ENCODE results near the gene ANAPC5. TPM values are rescaled to one million over a fixed set of nuclear protein-coding genes. Genes with fewer than 3 reads are reported as not detected.

The ANAPC5 gene
- total RNA-seq, 2 donors from 2014 or later, result 78.0 to 110 TPM

DNA sequence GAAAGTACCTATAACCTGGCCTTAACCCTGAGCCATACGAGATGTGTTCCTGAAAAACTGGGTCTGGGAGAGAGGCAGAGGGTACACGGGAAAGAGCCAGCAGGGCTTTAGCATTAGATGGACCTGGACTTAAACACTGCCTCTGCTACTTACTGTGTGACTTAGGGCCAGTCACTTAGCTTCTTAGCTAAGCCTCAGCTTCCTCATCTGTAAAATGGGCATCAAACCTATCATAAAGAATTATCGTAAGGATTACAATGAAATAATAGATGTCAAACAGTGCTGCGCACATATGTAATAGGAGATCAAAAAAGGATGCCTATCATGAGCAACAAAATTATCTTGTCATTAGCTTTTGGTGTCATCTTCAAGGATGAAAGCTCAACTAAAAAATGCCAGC lies 23.6 kb downstream of the ANAPC5 start:
- H3K4me1 ChIP-seq (replicated peaks), result no peaks in the 10 kb centered on the region
- DNase-seq (ENCODE audit: low spot score), result no peak
- no peak for TF ChIP-seq POLR2A (IDR thresholded peaks at IDR 0.05)
- intact Hi-C loops (cut with DNase I), result no loop called here
- no peaks in the 10 kb centered on the region for H3K27me3 ChIP-seq (replicated peaks; ENCODE audit: insufficient read depth)
- no peak overlapping the region for H3K27ac ChIP-seq
- H3K9me3 ChIP-seq, result no peaks in the 10 kb centered on the region
- peaks cover 0 to 14% of the 10 kb centered on the region in 2 donors for H3K36me3 ChIP-seq
- WGBS, result 96% methylated on average over 4 of the region's 4 CpGs
- H3K4me3 ChIP-seq, result no peak overlapping the region

DNA sequence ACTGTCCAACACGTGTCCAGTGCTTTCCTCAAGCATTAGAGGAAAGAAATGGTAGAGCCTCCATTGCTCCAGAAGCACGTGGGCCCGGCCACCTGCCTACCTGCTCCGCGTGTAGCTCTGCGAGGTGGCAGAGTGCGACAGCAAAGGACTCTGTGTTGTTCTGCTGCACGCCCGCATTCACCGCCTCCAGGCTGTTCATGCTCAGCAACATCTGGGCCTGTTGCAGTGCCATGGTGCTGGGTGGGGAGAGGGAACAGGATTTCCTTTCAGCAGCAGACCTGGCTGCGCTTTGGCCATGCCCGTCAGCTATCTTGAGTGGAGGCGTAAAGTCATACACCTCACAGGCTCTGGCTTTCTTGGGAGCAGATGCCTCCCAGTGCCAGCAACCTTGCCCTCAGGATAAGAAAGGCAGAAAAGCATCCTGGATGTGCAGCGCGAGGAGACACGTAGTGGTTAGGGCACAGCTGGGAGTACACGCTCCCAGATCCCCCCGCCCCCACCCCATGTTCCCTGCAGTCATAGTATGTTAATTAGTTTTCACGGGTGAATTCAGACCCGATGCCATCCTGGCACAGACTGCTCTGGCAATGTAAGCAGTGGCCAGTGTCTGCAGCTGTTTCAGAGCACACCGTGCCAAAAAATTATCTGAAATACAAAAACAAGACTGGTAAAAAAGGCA lies 25.1 kb downstream of the ANAPC5 start:
- no peak overlapping the region for H3K27ac ChIP-seq
- intact Hi-C loops (cut with DNase I), result no loop called here
- H3K27me3 ChIP-seq (replicated peaks; ENCODE audit: insufficient read depth), result no peaks in the 10 kb centered on the region
- no peaks in the 10 kb centered on the region for H3K4me1 ChIP-seq (replicated peaks)
- H3K9me3 ChIP-seq, result no peaks in the 10 kb centered on the region
- no peak for DNase-seq (ENCODE audit: low spot score)
- H3K36me3 ChIP-seq, result peaks cover 0 to 14% of the 10 kb centered on the region in 2 donors
- TF ChIP-seq, protein P1, sequence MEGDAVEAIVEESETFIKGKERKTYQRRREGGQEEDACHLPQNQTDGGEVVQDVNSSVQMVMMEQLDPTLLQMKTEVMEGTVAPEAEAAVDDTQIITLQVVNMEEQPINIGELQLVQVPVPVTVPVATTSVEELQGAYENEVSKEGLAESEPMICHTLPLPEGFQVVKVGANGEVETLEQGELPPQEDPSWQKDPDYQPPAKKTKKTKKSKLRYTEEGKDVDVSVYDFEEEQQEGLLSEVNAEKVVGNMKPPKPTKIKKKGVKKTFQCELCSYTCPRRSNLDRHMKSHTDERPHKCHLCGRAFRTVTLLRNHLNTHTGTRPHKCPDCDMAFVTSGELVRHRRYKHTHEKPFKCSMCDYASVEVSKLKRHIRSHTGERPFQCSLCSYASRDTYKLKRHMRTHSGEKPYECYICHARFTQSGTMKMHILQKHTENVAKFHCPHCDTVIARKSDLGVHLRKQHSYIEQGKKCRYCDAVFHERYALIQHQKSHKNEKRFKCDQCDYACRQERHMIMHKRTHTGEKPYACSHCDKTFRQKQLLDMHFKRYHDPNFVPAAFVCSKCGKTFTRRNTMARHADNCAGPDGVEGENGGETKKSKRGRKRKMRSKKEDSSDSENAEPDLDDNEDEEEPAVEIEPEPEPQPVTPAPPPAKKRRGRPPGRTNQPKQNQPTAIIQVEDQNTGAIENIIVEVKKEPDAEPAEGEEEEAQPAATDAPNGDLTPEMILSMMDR (IDR thresholded peaks at IDR 0.05), result no peak
- TF ChIP-seq POLR2A (IDR thresholded peaks at IDR 0.05) (no peak), POLR2AphosphoS5 (IDR thresholded peaks at IDR 0.05) (no peak)
- H3K4me3 ChIP-seq, result no peak overlapping the region
- 71% methylated on average over 21 of the region's 21 CpGs for WGBS

DNA sequence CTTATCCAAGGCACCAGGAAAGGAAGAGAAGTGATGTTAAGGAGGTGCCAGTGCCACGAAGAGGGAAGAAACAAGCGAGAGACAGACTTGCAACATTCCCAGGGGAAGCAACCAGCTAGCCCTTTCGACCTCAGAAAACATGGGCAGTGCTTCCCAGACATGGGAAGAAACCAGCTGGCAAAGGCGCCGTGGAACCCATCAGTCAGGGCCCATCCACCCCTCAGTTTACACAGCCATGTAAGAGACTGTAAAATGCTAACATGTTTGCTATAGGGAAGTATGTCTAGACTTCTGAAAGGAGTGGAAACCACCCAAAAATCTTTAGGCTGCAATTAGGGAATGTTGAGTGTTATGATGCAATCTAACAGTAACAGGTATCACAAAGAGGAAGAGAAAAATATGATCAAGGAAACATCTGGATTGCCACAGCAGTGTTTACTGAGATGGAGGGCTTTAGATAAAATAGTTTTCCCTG lies 26.3 kb downstream of the ANAPC5 start:
- WGBS, result 66% methylated on average over 5 of the region's 5 CpGs
- no peak for DNase-seq (ENCODE audit: low spot score)
- H3K27ac ChIP-seq, result no peak overlapping the region
- H3K4me3 ChIP-seq, result no peak overlapping the region
- peaks cover 0 to 14% of the 10 kb centered on the region in 2 donors for H3K36me3 ChIP-seq
- intact Hi-C loops (cut with DNase I), result no loop called here
- H3K27me3 ChIP-seq (replicated peaks; ENCODE audit: insufficient read depth), result no peaks in the 10 kb centered on the region
- H3K9me3 ChIP-seq, result no peaks in the 10 kb centered on the region
- no peaks in the 10 kb centered on the region for H3K4me1 ChIP-seq (replicated peaks)
- TF ChIP-seq POLR2A (IDR thresholded peaks at IDR 0.05), result no peak
- TF ChIP-seq, protein P1 (IDR thresholded peaks at IDR 0.05), result no peak
- no peak for TF ChIP-seq POLR2AphosphoS5 (IDR thresholded peaks at IDR 0.05)

DNA sequence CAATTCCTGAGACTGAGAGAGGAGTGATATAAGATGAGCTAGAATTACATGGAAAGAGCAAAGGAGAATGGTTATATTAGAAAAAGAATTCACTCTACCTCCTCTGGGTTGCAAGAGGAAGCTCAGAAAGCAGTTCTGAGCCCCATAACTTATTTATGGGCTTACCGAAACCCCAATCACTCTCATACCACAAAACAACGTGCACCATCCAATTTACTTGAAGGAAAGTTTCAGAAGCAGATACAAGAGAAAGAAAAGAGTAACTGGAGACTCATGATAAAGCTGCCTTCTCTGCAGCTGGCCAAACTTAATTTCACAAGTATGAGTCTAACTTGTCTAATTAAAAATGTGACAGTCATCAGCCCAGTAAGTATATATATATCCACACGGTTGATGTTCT lies 28.3 kb downstream of the ANAPC5 start:
- TF ChIP-seq POLR2A (IDR thresholded peaks at IDR 0.05), result no peak
- no peak for TF ChIP-seq POLR2AphosphoS5 (IDR thresholded peaks at IDR 0.05)
- TF ChIP-seq, protein P1 (IDR thresholded peaks at IDR 0.05), result no peak
- peaks cover 0 to 14% of the 10 kb centered on the region in 2 donors for H3K36me3 ChIP-seq
- no peak for DNase-seq (ENCODE audit: low spot score)
- WGBS, result 86% methylated on average over 3 of the region's 3 CpGs
- intact Hi-C loops (cut with DNase I), result no loop called here
- no peaks in the 10 kb centered on the region for H3K27me3 ChIP-seq (replicated peaks; ENCODE audit: insufficient read depth)
- H3K4me1 ChIP-seq (replicated peaks), result no peaks in the 10 kb centered on the region
- H3K4me3 ChIP-seq, result no peak overlapping the region
- H3K27ac ChIP-seq, result no peak overlapping the region
- no peaks in the 10 kb centered on the region for H3K9me3 ChIP-seq

DNA sequence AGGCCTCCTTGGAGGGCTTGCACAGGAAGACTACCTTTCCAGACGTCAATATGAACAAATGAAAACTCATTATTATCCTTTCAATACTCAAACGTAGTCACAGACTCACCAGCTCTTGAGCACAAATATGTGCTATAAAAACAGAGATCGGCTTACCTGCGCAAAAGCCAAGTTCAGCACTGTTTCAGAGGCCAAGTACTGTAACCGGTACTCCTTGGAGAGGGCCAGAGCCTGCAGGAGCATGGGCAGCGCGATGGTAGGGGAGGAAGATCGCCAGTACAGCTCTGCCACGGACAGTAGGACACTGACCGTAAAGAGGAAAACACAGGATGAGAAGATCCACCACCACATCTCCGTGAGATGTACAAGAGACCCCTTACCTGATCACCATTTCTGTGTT lies 34.1 kb downstream of the ANAPC5 start:
- no peaks in the 10 kb centered on the region for H3K4me1 ChIP-seq (replicated peaks)
- TF ChIP-seq POLR2A (IDR thresholded peaks at IDR 0.05) (no peak), POLR2AphosphoS5 (IDR thresholded peaks at IDR 0.05) (no peak)
- TF ChIP-seq, protein P1 (IDR thresholded peaks at IDR 0.05), result no peak
- 84% methylated on average over 11 of the region's 11 CpGs for WGBS
- no peak overlapping the region for H3K27ac ChIP-seq
- no peaks in the 10 kb centered on the region for H3K27me3 ChIP-seq (replicated peaks; ENCODE audit: insufficient read depth)
- H3K9me3 ChIP-seq, result no peaks in the 10 kb centered on the region
- H3K4me3 ChIP-seq, result no peak overlapping the region
- intact Hi-C loops (cut with DNase I), result no loop called here
- DNase-seq (ENCODE audit: low spot score), result no peak
- peaks cover 0 to 4% of the 10 kb centered on the region in 2 donors for H3K36me3 ChIP-seq

Measured in prostate gland (tissue), 2 donors.